Measurements from ENCODE around the gene PRKCZ.

The PRKCZ gene

GRCh38 chr1:2189459-2190425 lies 139.5 kb downstream of the PRKCZ start:
- H3K4me3 ChIP-seq (replicated peaks; ENCODE audit: insufficient read depth, low read length) = peak overlapping the region; percentile 54
- no peak for TF ChIP-seq SPI1 (IDR thresholded peaks at IDR 0.05; ENCODE audit: borderline replicate concordance, low read depth)
- TF ChIP-seq POLR2AphosphoS5 (IDR thresholded peaks at IDR 0.05; ENCODE audit: low read depth) = peak; percentile 63
- TF ChIP-seq CTCF (IDR thresholded peaks at IDR 0.05; ENCODE audit: insufficient read depth, low read length) = no peak
- DNase-seq (ENCODE audit: low read depth in 1 of 2, low spot score in 1 of 2) = peak; percentile 90 to 97
- no peaks in the 10 kb centered on the region for H3K27me3 ChIP-seq (ENCODE audit: insufficient read depth, poor library complexity, severe bottlenecking)
- peak overlapping the region; percentile 90 for H3K27ac ChIP-seq (replicated peaks)

- Histone ChIP-seq H3K4me3 (replicated peaks; ENCODE audit: insufficient read depth, low read length) (peak overlapping the region; percentile 54), H3K27ac (replicated peaks) (peak overlapping the region; percentile 90)
- no peak for DNase-seq (ENCODE audit: low read depth in 1 of 2, low spot score in 1 of 2)
Measured at GRCh38 chr1:2190491-2190976, 140.3 kb downstream of the PRKCZ start.

DNA sequence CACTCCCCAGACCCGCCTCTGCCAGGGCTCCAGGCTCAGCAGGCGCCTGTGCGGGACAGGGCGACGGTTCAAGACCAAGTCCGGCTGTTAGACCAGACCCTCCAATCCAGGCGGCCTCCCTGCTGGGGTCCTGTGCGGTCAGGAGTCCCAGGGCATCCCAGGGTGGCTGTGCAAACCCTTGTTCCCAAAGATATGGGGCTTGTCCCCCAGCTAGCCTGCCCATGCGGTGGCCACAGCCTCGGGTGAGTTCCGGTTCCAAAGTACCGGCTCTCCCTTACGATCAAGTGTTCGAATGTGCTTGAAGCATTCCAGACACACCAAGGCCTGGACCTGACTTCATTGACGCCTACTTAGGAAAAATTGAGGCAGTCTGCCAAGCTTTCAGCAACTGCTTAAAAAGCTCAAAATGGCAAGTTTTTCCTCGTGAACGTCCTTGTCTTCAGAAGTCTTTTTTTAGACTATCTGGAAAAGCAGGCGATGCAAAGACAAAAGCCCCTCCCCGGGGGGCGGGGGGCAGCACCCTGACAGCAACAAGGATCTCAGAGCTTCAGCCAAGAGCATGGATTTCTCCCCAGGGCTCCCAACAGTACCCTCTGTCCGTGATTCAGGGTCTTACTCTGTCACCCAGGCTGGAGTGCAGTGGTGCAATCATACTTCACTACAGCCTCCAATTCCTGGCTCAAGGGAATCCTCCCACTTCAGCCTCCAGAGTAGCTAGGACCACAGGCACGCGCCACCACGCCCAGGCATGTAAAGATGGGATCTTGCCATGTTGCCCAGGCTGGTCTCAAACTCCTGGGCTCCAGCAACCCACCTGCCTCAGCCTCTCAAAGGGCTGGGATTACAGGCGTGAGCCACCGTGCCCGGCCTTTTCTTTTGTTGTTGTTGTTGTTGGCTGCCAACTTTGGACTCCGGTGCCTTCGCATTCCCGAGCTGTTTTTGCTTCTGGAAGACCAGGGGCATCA lies 142.1 kb downstream of the PRKCZ start:
- Histone ChIP-seq H3K27ac (replicated peaks) (no peak overlapping the region), H3K27me3 (ENCODE audit: insufficient read depth, poor library complexity, severe bottlenecking) (no peaks in the 10 kb centered on the region), H3K4me3 (replicated peaks; ENCODE audit: insufficient read depth, low read length) (no peak overlapping the region)
- TF ChIP-seq SPI1 (IDR thresholded peaks at IDR 0.05; ENCODE audit: borderline replicate concordance, low read depth) = no peak
- TF ChIP-seq CTCF (IDR thresholded peaks at IDR 0.05; ENCODE audit: insufficient read depth, low read length) = no peak
- no peak for TF ChIP-seq GABPA (IDR thresholded peaks at IDR 0.05; ENCODE audit: low read depth)
- no peak for TF ChIP-seq REST (IDR thresholded peaks at IDR 0.05; ENCODE audit: insufficient replicate concordance, low read depth)
- TF ChIP-seq POLR2AphosphoS5 (IDR thresholded peaks at IDR 0.05; ENCODE audit: low read depth) = no peak
- DNase-seq (ENCODE audit: low read depth in 1 of 2, low spot score in 1 of 2) = no peak

More at GRCh38 chr1:2190491-2190976, 140.3 kb downstream of the PRKCZ start:
- no peak for TF ChIP-seq SPI1 (IDR thresholded peaks at IDR 0.05; ENCODE audit: borderline replicate concordance, low read depth)
- no peak for TF ChIP-seq GABPA (IDR thresholded peaks at IDR 0.05; ENCODE audit: low read depth)
- no peak for TF ChIP-seq CTCF (IDR thresholded peaks at IDR 0.05; ENCODE audit: insufficient read depth, low read length)
- TF ChIP-seq REST (IDR thresholded peaks at IDR 0.05; ENCODE audit: insufficient replicate concordance, low read depth) = no peak
- TF ChIP-seq POLR2AphosphoS5 (IDR thresholded peaks at IDR 0.05; ENCODE audit: low read depth) = no peak
- H3K27me3 ChIP-seq (ENCODE audit: insufficient read depth, poor library complexity, severe bottlenecking) = no peaks in the 10 kb centered on the region

Data from HL-60 (cell line).